ENCODE measurements around the gene OAS1.

DNA sequence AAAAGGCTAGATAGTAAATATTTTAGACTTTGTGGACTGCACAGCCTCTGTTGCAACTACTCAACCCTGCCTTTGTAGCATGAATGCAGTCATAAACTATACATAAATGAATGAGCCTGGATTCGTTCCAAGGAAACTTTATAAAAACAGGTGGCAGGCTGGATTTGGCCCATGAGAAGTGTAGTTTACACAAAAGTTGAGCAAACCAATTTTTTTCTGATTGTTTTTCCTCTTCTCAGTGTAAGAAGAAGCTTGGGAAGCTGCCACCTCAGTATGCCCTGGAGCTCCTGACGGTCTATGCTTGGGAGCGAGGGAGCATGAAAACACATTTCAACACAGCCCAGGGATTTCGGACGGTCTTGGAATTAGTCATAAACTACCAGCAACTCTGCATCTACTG lies 9.5 kb downstream of the OAS1 start:
- TF ChIP-seq, protein P1, sequence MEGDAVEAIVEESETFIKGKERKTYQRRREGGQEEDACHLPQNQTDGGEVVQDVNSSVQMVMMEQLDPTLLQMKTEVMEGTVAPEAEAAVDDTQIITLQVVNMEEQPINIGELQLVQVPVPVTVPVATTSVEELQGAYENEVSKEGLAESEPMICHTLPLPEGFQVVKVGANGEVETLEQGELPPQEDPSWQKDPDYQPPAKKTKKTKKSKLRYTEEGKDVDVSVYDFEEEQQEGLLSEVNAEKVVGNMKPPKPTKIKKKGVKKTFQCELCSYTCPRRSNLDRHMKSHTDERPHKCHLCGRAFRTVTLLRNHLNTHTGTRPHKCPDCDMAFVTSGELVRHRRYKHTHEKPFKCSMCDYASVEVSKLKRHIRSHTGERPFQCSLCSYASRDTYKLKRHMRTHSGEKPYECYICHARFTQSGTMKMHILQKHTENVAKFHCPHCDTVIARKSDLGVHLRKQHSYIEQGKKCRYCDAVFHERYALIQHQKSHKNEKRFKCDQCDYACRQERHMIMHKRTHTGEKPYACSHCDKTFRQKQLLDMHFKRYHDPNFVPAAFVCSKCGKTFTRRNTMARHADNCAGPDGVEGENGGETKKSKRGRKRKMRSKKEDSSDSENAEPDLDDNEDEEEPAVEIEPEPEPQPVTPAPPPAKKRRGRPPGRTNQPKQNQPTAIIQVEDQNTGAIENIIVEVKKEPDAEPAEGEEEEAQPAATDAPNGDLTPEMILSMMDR (IDR thresholded peaks at IDR 0.05): no peak
- TF ChIP-seq POLR2A (IDR thresholded peaks at IDR 0.05) (no peak), POLR2AphosphoS5 (IDR thresholded peaks at IDR 0.05) (peak; percentile 77)
